Activated CD8-positive, alpha-beta memory T cell treated with anti-CD3 and anti-CD28 coated beads for 48 hours (primary cell): ENCODE results near the gene TBC1D7.

Source experiments
- DNase-seq, 3 experiments: peaks; one replicate each; pipeline ENCODE4 v3.0.0-alpha.2; 2020; ENCODE audit warnings: low read depth in 2 of 3, low spot score in 2 of 3

Gene TBC1D7

DNA sequence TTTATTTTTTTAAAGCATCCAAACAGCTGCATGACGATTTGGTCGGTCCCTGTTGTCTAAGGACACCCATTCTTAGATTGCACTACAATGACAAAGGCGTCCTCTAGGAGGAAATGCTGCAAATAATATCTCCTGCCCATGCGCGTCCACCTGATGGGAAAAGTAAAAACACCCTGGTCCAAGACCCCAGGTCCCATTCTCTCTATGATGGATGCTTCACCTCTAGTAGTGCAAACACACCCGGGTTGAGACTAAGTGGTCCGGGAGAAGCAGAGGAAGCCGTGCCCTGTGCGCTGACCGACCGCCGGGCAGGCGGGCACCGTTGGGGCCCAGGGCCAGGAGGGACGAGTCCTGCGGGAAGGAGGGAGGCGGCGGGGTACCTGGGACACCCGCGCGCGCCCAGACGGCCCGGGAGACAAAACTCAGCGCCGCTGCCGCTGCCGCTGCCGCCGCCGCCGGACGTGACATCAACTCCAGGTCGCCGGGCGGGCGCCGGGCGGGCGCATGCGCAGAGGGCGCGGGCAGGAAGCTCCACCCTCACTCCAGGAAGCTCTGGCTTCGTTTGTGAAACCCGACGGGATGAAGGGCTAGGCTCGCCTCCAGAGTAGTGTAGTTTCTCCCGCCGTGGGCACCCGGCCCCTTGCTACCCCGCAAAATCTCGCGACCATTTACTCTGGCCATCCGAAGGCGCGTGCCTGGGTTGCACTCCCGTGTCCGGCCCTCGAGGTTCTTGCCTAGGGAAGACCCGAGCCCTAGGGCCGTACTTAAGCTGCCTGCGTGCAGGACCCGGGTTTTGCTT, at the start of gene TBC1D7:
Gene TBC1D7 (minus strand): TSS at position 462 of the 799 bp plus-strand sequence. CDS start 1,639 bp downstream, outside the sequence.
- DNase-seq = peak; percentile 86 to 90 (median 90)

DNA sequence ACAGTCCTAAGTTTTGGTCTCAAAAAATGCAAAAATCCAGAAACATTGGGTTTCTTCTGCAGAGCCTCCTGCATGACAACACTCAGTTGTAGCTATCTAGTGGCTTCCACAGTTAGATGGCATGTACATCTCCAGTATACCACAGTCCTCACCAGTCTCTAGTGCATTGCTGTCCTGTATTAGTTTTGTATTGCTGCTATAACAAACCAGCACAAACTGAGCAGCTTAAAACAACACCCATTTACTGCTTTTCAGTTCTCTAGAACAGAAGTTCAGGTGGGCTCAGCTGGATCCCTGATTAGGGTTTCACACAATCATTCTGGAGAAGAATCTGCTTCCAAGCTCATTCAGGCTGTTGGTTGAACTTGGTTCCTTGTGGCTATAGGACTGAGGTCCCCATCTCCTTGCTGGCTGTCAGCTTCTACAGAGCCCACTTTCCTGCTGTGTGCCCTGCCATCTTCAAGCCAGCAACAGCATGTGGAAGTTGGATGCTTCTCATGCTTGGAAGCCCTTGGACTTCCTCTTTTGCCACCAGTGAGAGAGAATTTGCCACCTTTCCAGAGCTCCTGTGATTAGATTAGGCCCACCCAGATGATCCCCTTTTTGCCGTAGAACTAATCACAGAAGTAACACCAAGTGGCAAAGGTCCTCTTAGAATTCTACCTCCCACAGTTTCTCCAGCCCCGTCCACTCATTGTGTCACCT, 48.9 kb upstream of the TBC1D7 start:
- no peak for DNase-seq

DNA sequence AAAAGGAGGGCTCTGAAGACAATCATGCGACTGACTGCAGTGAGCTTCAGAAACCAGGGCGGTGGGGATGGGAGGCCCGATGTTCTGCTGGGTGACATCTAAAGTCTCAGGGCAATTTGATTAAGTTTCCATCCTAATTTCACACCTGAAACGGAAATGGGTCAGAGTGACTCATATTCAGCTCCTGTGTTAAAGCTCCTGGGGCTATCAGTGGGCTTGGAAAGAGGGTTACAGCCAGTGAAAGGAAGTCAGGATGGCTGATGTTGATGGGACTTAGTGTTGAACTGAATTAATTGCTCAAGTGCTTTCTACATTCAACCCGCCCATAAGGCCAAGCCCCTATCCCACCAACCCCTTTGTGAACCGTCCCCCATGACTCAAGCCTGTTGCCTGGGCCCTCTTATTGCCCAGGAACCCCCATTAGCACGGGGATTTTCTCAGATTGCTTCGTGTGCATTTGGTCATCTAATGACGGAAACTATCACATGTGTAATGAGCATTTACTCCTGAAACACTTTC, 47.1 kb upstream of the TBC1D7 start:
- peak in 1 of 3 experiments; percentile 28 for DNase-seq

DNA sequence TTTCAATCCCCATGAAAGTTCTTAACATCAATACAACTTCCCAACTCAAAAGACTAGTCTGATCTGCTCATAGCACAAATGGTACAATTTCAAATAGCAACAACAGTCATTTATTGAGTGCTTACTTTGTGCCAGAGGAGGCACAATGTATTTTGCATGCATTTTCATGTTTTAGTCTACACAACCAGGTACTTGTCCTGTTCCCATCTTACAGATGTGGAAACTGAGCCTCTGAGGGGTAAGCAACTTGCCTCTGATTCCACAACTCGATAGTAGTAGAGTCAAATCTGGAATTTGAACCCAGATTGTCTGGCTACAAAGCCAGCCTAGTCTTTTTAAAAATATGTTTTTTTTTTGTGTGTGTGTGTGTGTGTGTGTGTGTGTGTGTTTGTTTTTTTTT, 45.6 kb upstream of the TBC1D7 start:
- no peak for DNase-seq

DNA sequence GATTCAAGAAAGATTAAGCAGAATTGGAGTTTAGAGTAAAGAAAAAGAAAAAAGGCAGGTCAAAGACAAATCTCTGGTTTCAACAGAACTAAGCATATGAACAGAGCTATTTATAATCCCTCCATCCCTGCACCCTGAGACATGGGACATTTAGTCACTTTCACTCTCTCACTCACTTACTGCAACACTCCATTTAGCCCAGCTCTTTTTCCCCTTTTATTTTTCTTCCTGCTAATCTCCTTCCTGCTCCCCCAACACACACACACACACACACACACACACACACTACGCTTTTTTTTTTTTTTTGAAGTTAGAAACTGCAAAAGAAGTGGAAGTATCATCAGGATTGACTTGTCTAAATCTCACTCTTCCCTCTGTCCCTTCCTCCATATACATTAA, 45.1 kb upstream of the TBC1D7 start:
- no peak for DNase-seq

DNA sequence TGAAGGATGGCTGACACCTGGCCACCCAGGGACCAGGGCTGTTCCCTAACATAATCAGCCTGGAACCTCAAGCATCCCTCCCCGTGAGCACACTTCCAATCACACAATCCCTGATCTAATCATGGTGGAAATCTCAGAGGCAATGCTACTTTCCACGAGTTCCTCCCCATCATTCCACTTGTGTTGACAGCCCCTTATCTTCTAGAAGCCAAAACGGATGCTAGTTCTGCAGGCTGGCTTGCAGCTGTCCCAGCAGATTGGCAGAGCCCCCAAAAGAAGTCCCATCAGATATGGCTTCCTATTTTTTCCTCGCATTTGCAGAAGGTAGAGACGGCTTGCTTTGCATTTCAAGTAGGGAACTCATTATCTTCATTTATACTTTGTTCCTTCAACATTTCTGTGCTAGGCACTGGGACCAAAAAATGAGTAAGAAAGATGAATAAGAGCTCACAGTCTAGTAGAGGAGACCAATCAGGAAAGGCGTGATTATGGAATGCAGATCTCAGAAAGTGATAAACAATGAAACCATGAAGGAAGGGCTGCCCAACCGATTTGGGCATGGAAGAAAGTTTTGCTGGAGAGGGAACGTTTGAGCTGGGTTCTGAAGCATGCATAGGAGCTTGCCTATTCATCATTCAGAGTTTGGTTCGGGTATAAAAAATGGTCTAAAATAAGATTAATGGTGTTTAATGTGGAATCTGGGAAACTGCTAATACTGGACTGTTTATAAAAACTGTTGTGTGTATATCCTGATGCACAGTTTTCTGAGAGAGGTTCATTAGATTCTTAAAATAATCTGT, 44.6 kb upstream of the TBC1D7 start:
- DNase-seq = no peak

DNA sequence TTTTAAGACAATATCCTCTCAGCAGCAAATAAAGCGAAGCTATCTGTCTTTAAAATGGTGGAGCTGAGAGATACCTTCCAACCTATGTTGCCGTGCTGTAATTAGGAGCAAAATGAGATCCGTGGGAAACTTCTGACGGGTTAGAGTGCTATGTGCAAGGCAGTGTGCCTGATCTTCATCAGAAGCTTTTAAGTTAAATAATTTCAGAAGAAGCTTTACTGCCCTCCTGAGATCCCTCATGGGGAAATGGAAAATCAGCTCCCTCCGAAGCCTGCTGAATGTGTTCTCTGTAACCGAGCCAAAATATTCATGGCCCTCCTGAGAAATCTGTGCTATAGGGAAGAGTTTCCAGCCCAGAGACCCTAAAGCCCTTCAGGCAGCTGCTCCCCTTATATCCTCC, 43.7 kb upstream of the TBC1D7 start:
- DNase-seq = no peak

DNA sequence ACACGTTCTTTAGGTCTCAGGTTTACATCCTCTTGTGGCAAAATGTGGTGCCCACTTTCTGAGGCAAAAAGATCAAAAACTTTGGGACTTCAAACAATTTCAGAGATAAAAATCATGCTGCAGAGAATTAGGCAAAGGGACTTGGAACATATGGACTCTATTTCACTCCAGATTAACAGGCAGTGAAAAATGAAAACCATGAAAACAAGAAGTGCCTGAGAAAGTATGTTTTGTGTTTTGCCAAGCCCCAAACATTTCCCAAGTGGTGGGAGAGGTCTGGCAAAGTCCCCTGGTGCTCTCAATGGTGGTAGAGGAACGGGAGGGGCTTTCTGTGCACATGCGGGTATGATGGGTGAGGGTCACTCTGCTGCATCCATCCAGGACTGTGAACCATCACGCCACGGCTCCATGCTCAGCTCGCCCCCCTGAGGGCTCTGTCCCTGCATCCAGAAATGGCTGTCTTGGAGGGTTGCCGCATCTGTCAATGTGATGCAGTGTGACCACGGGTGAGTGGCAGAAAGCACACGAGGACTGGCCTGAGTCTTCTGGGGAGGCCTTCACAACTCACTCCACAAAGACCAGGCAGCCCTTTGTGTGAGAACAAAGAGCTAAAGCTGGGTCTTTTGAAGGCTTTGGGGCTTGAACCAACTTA, 43.2 kb upstream of the TBC1D7 start:
- no peak for DNase-seq

DNA sequence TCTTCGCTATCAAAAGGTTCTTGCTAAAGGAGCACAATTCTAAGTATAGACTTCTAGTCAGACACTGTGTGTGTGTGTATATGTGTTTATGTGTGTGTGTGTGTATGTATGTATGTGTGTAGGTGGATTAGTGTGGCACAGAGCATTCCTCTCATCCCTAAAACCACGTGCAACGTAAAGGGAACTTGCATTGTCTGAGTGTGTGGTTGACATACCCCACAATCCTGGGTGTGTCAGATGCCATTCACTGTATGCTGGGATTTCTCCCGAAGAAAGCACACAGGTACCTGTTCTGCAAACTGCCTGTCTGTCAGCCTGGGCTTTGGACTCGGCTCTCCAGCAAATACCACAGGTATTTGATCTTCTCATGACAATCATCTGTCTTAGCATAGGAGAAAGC, 42.3 kb upstream of the TBC1D7 start:
- no peak for DNase-seq

DNA sequence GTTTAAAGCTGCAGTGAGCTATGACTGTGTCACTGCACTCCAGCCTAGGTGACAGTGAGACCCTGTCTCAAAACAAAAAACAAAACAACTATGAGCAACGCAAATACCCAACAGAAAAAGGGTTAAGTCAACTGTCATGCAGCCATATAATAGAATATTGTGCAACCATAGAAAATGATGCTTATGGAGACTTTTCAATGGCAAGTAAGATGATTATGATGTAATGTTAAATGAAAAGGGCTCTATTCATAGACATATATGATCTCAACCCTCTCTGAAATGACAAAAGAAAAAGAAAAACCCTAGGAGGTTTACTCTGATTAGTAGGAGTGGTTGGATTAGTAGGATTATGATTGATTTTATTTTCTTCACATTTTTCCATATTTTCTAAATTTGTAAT, 41.3 kb upstream of the TBC1D7 start:
- DNase-seq = no peak

DNA sequence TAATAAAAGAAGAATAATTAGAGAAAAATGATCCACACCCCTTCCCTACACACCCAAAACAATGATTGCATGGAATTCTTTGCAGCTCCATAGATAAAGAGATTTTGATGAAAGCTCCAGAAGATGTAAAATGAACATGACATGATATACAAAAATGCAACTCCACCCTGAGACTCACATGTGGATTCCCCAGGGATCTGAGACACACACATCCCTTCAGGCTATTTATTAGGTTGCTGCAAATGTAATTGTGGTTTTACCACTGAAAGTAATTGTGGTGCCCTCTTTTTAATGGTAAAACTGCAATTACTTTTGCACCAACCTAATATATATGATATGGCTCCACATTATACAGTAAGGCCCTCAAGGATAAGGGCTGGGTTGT, 40.4 kb upstream of the TBC1D7 start:
- DNase-seq = no peak

DNA sequence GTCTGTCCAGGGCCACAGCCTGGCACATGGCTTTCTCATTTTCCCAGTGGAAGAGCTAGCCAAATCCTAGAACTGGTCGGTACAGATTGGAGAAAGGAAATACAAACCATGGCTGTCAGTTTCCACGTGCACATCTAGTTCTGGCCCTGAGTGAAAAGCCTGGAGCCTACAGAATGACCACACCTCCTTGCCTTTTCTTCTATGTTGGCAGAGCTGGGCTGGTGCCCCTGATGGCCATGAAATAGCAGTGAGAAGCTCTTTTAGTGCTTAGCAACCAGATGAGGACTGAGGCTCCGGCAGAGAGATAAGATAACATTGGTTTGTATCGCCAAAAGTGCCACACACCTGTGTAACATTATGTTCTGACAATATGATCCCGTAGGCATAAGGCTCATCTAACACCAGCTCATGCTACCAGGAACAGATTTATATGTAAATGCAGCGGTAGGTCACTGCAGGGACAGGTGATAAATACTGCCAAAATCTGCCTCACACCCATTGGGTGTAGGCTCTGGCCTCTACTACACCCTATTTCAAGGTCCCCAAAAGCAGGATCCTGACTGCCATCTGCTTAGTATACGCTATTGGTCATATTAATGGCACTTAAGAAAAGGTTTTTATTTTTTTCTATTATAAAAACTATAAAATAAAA, 39.9 kb upstream of the TBC1D7 start:
- no peak for DNase-seq

DNA sequence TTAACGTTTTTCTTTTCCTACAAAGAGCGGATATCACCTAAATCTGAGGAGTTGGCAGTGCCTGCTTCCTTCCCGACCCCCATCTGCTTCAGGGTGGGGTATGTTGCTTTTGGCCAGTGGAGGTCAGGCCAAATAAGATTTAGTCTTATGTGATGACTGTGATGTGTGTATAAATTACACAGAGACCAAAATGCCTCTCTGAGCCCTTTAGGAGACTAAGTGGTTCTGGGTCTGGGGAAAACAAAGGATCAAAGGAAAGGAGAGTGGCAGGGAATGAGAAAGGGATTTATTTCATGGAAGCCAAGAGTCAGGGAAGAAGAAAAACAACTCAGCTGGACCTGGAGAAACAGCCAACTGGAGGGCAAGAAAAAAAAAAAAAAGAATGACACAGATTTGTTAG, 39.1 kb upstream of the TBC1D7 start:
- DNase-seq = no peak

DNA sequence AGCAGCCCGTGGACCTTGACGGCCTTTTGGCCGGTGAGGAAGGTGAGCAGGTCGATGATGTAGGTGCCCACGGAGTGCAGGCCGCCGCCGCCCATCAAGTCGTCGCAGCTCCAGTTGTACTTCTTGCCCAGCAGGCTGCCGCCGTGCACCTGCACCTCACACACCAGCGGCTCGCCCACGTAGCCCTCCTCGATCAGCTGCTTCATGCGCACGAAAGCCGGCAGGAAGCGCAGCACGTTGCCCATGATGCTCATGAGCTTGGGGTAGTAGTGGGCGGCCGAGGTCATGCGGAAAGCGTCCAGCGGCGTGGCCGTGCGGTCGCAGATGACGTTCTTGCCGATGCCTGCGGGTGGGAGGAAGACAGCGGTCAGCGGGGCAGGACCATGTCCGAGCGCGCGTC, 37.0 kb upstream of the TBC1D7 start:
- DNase-seq = no peak

DNA sequence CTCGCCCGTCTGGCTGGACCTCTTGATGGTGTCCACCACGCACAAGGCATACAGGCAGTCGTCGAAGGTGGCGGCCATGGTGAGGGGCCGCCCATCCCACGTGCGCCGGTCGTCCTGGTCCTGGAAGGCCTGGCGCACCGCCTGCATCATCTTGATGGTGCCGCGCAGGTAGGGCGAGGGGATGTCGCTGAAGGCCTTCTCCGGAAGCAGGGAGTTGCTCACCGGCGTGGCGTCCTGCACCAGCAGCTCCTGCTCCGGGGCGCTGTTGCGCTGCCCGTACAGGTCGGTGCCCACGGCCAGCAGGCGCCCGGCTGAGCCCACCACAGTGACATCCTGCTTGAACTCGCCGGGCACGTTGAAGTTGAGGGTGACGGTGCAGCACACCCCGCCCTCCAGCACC, 36.5 kb upstream of the TBC1D7 start:
- no peak for DNase-seq

DNA sequence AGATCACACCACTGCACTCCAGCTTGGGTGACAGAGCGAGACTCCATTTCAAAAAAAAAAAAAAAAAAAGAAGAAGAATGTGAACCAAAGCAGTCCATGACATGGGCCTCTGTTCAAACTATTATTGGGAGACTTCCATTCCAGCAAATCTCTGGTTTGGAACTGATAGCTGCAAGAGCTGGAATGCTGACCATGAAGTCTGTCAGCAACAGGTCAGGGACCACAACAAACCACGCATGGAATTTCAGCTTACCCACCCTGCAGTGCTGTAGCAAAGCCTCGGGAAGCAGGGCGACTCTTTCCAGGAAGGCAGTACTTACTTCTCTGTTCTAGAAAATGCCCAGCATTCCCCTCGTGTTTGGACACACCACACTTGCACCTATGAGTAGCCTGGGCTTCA, 34.1 kb upstream of the TBC1D7 start:
- no peak for DNase-seq

DNA sequence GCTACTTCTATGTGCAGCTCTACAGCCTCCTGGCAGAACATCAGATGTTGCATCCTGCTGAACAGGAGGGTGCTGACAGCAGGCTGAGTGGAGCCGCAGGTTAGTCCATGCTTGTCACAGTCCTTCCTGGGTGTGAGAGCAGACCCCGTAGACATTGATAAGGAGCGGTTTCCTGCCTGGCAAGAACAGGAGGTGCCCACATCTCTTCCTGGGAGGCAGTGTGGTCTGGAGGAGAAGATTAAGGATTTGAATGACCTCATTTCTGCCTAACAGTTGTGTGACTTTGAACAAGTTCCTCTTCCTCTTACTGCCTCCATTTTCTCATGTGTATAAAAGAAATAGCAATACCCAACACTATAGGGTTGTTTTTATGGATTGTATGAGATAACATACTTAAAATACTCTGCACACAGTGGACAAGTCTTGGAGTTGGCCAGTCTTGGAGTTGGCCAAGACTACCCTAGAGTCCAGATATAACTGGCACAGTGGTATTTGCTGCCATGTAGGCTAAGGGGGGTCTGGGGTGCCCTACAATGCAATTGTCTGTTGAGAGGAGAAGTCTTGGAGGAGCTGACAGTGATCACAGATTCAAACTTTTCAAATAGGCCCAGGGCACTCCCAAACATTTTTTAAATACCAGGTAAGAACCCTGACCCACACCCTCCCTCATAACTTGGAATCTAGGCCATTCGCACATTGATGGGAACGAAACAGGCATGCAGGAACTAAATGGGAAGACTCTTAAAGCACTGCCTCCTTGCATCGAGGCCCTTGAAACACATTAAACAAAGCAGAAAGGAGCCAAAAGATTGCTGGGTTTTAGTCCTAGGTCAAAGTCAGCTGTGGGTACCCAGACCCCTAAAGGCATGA, 32.6 kb upstream of the TBC1D7 start:
- no peak for DNase-seq

DNA sequence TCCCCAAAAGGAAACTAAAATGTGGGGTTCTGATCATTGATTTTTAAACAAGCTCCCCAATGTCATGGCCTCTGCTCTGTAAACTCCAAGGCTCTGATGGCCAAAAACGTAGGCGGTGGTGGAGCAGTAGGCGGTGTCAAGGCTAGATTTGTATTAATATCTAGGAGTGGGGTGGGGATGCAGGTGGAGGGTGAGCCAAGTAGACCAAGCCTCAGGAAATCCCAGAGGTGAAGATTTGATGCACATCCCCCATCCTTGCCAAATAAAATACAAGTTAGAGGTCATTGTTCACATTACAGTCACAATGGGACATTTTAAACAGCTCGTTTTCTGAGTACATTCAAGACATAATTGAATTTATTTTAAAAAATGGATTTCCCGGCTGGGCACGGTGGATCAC, 30.9 kb upstream of the TBC1D7 start:
- DNase-seq = no peak

DNA sequence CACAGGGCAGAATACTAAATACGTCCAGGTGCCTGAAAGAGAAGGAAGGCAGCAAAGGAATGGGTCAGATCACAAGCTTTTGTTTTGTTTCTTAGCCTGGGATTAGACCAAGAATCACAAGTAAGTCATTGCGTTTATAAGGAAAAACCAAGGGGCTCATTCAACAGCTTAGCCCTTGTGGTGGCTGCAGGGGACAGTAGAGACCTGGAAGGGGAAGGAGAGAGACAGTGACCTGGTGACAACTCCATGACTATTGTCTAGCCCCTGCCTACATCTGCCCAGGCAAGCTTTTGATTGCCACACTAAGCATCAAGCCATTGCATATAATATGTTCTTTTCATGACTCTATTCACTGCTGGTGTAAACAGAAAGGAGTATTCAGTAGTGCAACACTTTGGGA, 30.2 kb upstream of the TBC1D7 start:
- DNase-seq = no peak
